K562 (cell line): ENCODE results near the gene CEP72.

Experiments used
- ATF7 ChIP-seq: fragments of 450-650 bp; IDR thresholded peaks from 2 replicates; pipeline ENCODE4 v1.7.1; 2014; ENCODE audit warnings: mild to moderate bottlenecking, moderate library complexity
- CTCF ChIP-seq, 3 experiments: IDR thresholded peaks in 2 of 3; conservative IDR thresholded peaks in 1 of 3; 2 replicates each; pipeline ENCODE4 v1.5.1; 2011 to 2012; ENCODE audit warnings: low read length in 3 of 3, mild to moderate bottlenecking in 3 of 3, control low read depth in 2 of 3, improper control_type of control experiment in 1 of 3, inconsistent platforms in 1 of 3, low read depth in 1 of 3, mixed read lengths in 1 of 3, moderate library complexity in 1 of 3; ENCODE audit not compliant: insufficient read depth in 2 of 3
- POLR2AphosphoS5 ChIP-seq: IDR thresholded peaks from 2 replicates; pipeline ENCODE4 v1.6.1; 2011; ENCODE audit warnings: mild to moderate bottlenecking, low read depth, low read length, moderate library complexity; ENCODE audit not compliant: control insufficient read depth, insufficient read depth
- REST ChIP-seq, 2 experiments: fragments of 450-650 bp; formaldehyde crosslinking in 1 of 2; IDR thresholded peaks; 2 replicates each; pipeline versions ENCODE4 v1.4.0 to v1.6.1; 2014 to 2020; ENCODE audit warnings: mild to moderate bottlenecking in 2 of 2, borderline replicate concordance in 1 of 2, low read depth in 1 of 2
- SMC3 ChIP-seq: conservative IDR thresholded peaks from 2 replicates; pipeline ENCODE4 v1.6.1; 2011; ENCODE audit warnings: low read depth, low read length, improper control_type of control experiment; ENCODE audit not compliant: insufficient read depth
- SPI1 ChIP-seq: IDR thresholded peaks from 2 replicates; pipeline ENCODE4 v1.6.1; 2011; ENCODE audit warnings: low read depth, low read length, control low read depth, borderline replicate concordance
- TBL1XR1 ChIP-seq, 2 experiments: IDR thresholded peaks; 2 replicates each; pipeline ENCODE4 v1.6.1; 2012; ENCODE audit warnings: improper control_type of control experiment in 2 of 2, low read length in 2 of 2, mild to moderate bottlenecking in 1 of 2
- XRCC5 ChIP-seq: fragments of 200-400 bp; formaldehyde crosslinking; IDR thresholded peaks from 2 replicates; pipeline ENCODE4 v1.6.1; 2017; ENCODE audit warnings: low read depth, mild to moderate bottlenecking, low read length
- ZNF24 ChIP-seq: fragments of 450-650 bp; IDR thresholded peaks from 2 replicates; pipeline ENCODE4 v1.6.1; 2016

DNA sequence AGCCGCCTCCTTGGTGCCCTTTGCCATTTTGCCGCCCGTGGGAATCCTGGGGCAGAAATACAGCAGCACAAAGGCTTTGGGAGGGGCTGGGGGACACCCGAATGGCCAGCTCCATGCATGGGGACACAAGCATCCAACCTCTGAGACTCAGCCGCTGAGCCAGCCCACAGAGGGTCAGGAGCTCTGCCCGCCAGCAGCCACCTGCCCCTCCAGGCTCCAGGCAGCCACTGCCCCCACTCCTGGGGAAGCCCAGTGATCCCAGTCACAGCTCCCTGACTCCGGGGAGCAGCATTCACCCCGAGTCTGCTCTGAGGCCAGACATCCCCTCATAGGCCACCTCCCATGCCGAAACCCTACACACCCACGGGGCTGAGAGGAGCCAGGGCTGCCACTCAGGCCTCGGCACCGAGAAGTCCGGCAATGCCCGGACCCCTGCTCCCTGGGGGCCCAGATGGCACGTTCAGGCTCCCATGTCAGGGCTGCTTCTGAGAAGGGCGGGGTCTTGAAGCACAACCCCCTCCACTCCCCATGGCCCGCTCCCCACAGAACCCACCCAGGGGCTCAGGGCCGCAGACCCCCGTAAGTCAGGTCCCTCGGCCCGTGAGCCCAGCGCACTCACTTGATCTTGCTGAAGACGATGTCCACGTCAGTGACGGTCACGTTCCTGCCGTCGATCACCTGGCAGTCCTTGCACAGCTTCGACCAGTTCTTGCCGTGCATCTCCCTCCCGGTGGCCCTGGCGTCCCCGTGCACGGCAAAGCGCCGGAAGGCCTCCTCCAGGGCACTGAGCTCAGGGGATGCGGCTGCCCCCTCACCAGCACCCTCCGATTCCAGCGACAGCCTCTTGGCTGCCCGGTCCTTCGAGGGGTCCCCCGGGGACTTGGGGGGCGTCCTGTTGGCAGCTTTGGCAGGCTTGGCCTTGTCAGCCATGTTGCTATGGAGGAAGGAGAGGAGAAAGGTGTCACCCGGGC is 65.3 kb downstream of the CEP72 start:
- TF ChIP-seq TBL1XR1 (IDR thresholded peaks at IDR 0.05; ENCODE audit: low read length in 2 of 2) (no peak), SPI1 (no peak), CTCF (IDR thresholded peaks at IDR 0.05 in 2 of 3, conservative IDR thresholded peaks at IDR 0.05 in 1 of 3; ENCODE audit: insufficient read depth in 2 of 3, low read depth in 1 of 3, low read length in 3 of 3) (no peak), XRCC5 (no peak), REST (IDR thresholded peaks at IDR 0.05; ENCODE audit: borderline replicate concordance) (no peak), REST (CRISPR knock-in tag; IDR thresholded peaks at IDR 0.05; ENCODE audit: low read depth) (no peak), SMC3 (no peak), POLR2AphosphoS5 (no peak), ZNF24 (no peak), ATF7 (no peak)
